Bronchial epithelial cell (primary cell): ENCODE measurements around the gene MOCS3. TPM values are rescaled to one million over a fixed set of nuclear protein-coding genes. Genes with fewer than 3 reads are reported as not detected.
A peak's percentile ranks its signal among the peaks of the same experiment; 100 is the strongest.
"Not testable (repeated sequence)": the region's sequence is repeated elsewhere in the genome, so short reads cannot be mapped to it uniquely, and the experiment has no call there.

Source experiments
- DNase-seq: peaks from one replicate; pipeline ENCODE4 v3.0.0-alpha.2; 2010; ENCODE audit warnings: low read depth
- FAIRE-seq: peaks from 2 replicates; lab custom pipeline; 2011; peaks lifted over from hg19 to GRCh38; lab: Jason Lieb, UNC
- H3K27me3 ChIP-seq: 2 replicates; pipeline ENCODE4 v1.5.1; 2011; ENCODE audit warnings: low read length; ENCODE audit not compliant: control insufficient read depth, insufficient read depth
- H3K36me3 ChIP-seq: 2 replicates; pipeline ENCODE4 v1.5.1; 2011; ENCODE audit warnings: low read length; ENCODE audit not compliant: control insufficient read depth, insufficient read depth
- H3K4me3 ChIP-seq: 2 replicates; pipeline ENCODE4 v1.5.1; 2011; ENCODE audit warnings: mild to moderate bottlenecking, low read depth, low read length, control low read depth
- CTCF ChIP-seq: IDR thresholded peaks from 2 replicates; pipeline ENCODE4 v1.5.1; 2011; ENCODE audit warnings: mild to moderate bottlenecking, moderate library complexity, low read length, control low read depth, inconsistent platforms; ENCODE audit not compliant: insufficient read depth, severe bottlenecking
- total RNA-seq: library from RNA; depleted of rRNA; stranded (reverse); fragments of >200 nt; gene quantifications from 2 replicates; pipeline ENCODE4 v1.2.1, GENCODE V29; 2014

The MOCS3 gene
- total RNA-seq, 1 donor from 2014 or later: 9.7 TPM

GRCh38 chr20:50969912-50970311, 11.3 kb downstream of the MOCS3 start:
- Histone ChIP-seq H3K36me3 (no peaks in the 10 kb centered on the region), H3K4me3 (no peak overlapping the region), H3K27me3 (no peaks in the 10 kb centered on the region)
- TF ChIP-seq CTCF: no peak
- no peak for FAIRE-seq
- DNase-seq: no peak

GRCh38 chr20:50975701-50976330, 17.2 kb downstream of the MOCS3 start:
- FAIRE-seq (no peak), DNase-seq (no peak)
- TF ChIP-seq CTCF: no peak
- no peaks in the 10 kb centered on the region for H3K27me3 ChIP-seq
- H3K4me3 ChIP-seq: no peak overlapping the region
- no peaks in the 10 kb centered on the region for H3K36me3 ChIP-seq

GRCh38 chr20:50977066-50978021, 18.7 kb downstream of the MOCS3 start:
- Histone ChIP-seq H3K27me3 (no peaks in the 10 kb centered on the region), H3K4me3 (no peak overlapping the region), H3K36me3 (no peaks in the 10 kb centered on the region)
- no peak for FAIRE-seq
- DNase-seq: no peak
- no peak for TF ChIP-seq CTCF

GRCh38 chr20:50978533-50978932, 19.9 kb downstream of the MOCS3 start:
- not testable (repeated sequence) for FAIRE-seq, H3K27me3 ChIP-seq, H3K4me3 ChIP-seq, H3K36me3 ChIP-seq, DNase-seq

- Histone ChIP-seq H3K27me3 (no peaks in the 10 kb centered on the region), H3K36me3 (no peaks in the 10 kb centered on the region), H3K4me3 (no peak overlapping the region)
- DNase-seq (peak; percentile 99), FAIRE-seq (peak; percentile 23)
- no peak for TF ChIP-seq CTCF
Observed at GRCh38 chr20:50980071-50980681, 21.6 kb downstream of the MOCS3 start.
